NK-92 (cell line): ENCODE measurements around the gene ZBTB7C.

Experiments used
- DNase-seq: peaks from one replicate; lab custom pipeline; 2025; ENCODE audit not compliant: unreplicated experiment; lab: John Stamatoyannopoulos, UW

The ZBTB7C gene

DNA sequence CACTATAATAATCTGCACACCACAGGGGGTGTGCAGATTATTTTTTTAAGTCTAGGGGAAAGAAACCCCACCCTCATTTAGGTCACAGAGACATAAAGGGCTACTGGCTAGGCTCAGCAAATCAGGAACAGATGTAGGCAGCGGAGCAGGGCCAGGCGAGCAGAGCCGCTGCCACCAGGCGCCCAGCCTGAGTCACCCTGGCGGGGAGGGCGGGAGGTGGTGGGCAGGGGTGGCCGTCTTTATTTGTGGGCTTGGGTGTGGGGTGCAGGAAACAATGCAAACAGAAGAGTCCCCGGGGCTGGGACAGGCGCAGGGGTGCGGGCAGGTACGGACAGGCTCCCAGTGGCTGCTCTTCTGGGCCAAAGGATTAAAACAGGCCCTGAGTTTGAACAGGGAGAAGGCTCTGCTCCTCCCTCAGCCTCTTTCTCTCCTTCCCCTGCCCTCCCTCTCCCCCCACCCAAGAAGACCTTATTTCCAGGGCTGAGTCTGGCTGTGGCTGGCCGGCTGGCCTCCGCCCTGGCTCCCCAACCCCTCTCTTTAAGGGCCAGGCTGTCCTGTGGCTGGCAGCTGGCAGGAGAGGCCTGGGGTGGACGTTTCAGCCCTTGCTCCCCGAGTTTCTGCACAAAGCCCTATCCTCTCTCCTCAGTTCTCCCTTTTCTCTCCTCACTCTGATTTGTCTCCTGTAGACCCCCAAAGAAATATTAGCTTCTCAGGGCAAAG lies 335.8 kb downstream of the ZBTB7C start:
- DNase-seq = no peak

DNA sequence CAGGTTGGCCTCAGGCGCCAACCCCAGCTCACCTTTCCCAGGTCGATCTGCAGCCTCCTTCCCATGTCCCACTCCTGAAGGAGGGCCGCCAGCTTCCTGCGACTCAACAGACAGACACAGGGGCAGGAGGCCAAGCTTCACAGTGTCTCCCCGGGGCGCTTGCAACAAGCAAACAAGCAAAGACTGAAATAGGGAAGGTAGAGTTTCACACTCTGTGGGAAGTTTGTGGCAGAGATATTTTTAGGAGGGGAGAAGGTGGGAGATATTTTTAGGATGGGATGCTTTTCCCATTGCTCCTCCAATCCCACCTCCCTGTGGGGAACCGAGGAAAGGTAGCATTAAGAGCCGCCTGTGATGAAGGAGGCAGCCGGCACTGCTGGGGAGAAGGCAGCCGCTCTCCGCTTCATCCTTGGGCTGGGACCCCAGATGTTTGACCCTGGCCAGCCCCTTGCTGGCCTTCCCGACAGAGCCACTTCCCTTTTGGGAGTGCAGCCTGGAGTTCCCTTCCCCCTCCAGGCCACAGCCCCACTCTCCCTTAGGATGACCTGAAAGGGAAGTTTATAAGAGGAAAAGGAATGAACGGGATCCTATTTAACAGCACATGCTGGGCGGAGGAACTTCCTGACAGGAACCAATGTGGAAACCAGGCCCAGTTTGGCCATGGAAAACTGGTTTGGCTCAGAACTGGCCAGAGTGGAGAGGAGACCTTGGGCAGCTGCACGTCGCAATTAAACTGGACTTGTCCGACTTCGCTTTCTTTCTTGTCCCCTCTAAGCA lies 336.6 kb downstream of the ZBTB7C start:
- no peak for DNase-seq

DNA sequence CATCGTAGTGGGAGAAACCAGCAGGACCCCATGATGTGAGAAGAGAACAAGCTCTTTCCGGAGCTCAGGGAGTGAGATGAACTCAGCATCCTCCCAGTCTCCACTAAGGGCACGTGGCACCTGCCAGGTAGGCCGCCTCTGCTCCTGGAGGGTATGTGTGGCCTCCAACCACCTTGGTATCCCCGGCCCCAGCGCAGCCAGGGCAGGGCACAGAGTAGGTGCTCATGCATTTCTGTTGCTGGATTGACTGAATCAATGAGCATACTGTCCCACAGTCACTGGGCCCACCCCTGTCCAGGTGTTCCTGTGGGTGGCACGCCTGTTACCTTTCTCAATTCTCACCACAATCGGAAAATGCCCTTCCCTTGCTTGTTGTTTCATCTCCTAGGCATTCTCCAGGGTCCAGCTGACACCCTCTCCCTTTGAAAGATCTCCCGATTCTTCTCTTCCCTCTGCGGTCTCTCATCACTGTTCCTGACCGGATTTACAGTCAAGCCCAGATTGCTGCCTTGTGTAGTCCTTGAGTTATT lies 340.2 kb downstream of the ZBTB7C start:
- DNase-seq = no peak

DNA sequence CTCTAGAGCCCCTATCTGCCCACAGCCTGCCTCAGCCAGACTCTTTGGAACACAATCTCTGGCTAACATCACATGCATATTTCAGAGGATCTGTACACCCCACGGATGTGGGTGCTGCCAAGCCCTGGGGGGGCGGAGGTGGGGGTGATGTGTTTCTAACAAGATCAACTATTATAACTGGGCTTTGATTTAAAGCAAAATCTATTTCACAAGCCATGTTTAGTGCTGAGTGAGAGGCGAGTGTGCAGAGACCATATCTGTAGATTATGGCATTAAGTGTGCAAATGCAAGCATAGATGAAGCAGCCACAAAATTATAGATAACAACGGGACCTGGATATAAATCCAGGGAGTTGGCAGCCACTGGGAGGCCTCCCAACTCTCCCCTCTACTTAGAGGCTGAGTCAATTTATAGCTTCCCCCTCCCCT lies 342.9 kb downstream of the ZBTB7C start:
- no peak for DNase-seq

DNA sequence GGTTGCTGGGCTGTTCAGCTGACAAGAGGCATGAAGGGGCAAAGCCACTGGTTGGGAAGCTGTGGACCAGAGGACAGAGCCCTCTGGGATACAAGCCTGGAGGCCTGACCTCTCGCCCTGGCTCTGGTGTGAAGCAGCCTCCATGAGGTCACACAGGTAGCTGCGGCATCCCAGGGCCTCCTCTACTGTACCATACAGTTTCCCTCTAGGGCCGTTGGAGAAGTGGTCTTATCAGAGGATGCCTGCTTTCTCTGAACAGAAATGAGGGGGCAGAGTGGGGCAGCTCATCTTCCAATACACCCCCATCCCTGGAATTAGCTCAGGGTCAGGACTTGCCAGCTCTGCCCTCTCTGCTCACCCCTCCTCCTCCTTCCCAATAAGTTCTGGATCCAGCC lies 343.6 kb downstream of the ZBTB7C start:
- no peak for DNase-seq

DNA sequence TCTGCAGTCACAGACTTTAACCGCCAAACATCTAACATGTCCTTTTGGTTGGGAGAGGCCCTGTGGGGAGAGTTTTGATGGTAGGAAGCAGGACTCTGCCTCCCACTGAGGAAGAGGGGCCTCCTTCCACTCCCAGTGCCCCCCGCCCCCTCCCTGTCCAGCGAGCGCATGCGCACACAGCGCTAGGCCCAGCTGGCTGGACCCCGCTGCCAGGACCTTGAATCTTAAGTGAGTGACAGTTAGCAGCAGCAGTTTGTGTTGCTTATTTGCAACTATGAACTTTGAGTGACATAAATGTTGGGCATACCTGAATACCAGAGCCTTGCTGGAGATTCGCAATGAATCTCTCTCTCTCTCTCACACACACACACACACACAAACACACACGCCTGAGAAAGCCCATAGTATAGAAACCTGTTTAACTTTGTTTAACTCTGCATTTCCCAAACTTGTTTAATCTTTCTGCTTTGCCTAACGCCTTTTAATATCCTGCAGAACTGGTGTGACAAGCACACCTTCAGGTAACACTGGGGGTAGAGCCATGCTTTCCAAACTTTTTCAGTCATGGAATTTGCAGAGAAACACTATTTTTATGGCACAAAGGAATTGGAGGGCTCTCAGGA lies 344.1 kb downstream of the ZBTB7C start:
- no peak for DNase-seq

DNA sequence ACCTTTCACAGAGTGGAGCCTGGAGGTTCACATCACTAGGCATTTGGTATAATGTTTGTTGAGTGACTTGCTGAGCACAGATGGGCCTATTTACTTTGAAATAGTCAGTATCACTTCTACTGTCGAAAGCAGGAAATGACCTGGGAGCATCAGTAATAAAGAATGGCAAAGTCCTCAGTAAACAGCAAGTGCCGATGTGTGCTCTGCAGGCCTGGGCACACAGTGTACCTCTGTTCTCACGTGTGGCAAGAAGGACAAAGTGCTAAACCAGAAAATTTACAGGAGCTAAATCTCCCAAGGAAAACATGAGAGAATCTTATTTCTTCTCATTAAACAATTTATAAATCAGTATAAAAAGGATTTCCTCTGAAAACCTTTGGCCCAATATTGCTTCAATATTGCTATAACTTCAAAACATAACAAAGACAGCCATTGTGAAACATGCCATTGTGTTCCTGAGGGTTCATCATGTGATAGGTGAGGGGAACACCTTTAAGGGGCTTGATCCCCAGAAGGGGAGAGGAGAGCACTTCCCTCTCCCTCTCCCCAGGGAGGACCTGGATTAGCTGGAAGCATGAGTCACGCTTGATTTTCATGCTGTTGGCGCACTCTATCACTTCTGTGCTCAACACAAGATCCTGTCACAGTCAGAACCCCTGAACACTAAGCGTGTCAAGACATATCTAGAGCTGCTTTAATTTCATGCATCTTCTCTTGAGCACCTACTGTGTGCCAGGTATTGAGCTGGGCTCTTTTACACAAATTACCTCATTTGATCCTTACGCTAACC lies 347.2 kb downstream of the ZBTB7C start:
- no peak for DNase-seq

DNA sequence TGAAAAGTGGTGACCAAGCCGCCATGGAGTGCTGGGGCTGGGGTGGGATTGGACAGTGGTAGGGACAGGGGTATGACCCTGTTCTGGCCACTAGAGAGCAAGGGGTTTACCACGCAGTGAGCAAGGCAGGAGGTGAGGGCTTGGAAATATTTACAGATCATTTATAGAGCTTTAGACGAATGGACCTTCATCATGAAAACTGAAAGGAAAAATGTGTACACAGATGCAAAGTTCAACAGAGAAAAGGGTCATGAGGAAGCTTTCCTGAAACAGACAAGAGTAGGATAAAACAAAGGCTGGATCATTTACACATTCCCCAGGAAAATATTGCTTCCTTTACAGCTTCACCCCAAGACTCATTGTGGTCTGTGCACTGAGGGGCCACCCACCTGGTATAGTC lies 348.2 kb downstream of the ZBTB7C start:
- DNase-seq = no peak

DNA sequence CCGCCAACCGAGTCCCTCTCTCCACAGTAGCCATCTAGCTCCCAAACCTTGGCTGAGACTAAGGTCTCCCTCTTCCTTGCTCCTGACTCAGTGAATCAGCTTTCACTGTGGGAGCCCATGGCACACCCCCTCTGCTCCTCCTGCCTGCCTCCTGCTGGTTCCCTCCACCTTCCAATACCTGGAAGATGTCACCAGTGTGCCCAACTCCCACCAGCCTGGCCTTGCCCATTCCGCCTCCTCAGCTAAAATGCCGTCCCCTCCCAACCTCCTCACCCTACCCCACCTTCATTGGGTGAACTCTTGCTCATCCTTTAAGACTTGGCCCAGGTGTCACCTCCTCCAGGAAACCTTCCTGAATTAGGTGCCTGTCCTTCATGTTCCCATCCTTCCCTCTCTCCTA lies 348.8 kb downstream of the ZBTB7C start:
- DNase-seq = no peak

DNA sequence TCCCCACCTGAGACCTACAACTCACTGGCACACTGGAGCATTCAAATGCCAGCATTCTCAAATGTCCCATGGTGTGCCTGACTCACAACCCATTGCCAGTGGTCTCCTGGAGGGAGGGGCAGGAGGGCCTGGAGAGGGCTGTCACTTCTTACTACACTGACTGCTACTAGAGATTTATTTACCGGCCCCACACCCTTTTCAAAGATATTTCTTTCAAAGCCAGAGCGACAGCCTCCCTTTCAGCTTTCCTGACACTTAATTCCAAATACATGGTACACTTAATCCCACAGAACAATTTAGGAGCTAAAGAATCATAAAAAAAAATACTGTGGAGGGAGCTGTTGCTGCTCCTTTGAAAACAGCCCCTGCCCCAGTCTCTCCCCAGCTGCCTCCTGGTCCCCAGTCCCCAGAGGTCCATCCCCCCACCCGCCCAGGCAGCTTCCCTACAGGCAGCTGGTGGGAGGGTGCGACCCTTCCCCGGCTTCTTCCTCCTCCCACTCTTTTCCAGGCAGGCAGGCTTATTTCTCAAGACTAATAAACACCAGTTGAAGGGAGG lies 349.6 kb downstream of the ZBTB7C start:
- DNase-seq = no peak

DNA sequence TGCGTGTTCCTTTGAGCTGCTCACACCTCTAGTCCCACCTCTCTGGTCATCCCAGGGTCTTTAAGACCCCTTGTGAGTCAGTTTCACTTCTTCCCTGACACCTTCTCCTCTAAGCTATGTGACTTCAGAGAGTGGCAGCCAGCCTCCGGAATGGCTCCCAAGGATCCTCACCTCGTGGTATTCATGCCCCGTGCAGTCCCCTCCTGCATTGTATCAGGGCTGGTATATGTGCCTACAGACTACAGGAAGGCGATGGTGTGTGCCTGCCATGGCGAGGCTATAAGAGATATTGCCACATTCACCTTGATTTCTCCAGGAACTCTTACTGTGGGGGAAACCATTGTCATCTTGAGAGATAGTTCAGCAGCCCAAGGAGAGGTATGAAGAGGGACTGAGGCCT lies 350.7 kb downstream of the ZBTB7C start:
- DNase-seq = no peak

DNA sequence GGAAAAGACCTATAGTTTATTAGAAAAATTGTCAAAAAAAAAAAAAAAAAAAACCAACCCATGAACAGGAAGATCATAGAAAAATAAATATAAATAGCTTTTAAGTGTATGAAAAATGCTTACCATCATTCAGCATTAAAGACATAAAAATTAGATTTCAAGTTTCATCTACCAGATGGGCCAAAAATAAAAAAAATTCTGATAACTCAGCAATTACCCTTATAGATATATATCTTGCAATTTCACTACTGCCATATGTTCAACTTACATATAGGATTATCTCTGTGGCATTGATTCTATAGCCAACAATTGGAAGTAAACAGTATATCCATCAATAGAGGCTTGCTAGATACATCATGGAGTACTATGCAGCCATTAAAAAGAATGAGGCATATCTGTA lies 352.2 kb downstream of the ZBTB7C start:
- DNase-seq = no peak

DNA sequence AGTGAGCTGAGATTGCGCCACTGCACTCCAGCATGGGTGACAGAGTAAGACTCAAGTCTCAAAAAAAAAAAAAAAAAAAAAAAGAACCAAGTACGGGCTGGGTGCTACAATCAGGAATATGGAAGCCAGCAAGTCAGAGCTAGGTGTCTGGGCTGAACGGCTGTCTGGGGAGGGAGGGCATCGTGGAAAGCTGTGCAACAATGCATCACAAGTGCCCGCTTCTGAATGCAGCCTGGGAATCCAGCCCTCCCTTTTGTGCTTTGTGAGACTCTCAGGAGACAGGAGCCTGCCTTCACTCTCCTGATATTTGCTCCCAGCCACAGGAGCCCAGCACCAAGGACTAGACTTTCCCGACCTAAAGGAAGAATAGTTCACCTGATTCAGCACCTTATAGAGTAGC lies 353.8 kb downstream of the ZBTB7C start:
- DNase-seq = no peak

DNA sequence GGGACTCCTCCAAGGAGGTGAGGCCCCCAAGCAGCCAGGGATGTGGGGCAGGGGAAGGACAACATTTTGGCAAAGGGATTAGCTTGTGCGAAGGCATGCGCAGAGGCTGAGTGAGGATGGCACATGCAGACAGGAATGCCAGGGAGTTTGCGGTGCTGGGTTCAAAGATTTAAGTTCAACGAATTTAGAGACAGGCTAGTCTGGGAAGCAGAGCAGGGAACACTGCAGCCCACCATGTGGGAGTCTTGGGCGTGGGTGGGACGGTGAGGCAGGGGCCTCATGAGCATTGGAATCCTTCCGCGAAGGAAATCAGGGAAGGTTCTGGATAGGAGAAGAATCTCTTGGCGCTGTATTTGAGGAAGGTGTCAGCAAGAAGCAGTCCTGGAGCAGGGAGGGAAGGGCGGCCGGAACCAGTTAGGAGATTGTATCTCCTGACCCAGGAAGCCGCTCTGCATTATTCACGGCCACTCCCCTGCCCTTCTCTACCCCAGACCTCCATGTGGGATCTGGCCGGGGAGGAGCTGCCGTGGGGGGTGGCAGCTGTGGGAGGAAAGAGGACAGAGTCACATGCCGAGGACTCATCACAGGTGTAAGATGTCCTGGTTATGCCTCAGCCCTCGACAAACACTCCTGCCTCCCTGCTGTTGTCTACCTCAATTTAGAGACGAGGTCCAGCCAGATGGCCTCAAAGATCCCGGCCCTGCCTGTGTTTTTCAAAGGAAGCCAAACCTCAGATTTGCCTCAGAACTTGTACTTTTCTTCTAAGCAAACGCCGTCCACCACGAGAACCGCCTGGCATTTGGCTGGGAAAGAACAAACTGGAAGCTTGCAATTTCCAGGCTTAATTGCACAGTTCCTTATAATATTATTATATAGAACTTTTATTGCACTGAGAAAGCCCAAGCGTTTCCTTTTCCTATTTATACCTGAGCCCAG lies 355.0 kb downstream of the ZBTB7C start:
- no peak for DNase-seq

DNA sequence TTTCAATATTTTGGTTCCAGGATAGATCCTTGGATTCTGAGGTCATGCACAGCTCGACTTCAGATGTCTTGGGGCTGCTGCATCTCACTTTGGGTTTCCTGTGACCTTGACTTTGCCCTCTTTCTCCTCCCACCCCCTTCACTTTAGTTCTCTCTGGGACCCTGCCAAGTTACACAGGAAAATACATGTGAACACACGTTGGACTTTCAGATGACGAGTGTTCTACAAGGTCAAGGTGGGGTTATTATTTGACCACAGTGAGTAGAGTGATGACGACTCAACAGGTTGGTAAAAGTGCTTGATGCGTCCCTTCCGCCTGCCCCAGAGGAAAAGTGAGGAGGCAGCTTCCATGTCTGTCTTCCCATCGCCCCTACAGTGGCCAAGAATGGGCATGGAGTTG lies 356.3 kb downstream of the ZBTB7C start:
- DNase-seq = no peak

DNA sequence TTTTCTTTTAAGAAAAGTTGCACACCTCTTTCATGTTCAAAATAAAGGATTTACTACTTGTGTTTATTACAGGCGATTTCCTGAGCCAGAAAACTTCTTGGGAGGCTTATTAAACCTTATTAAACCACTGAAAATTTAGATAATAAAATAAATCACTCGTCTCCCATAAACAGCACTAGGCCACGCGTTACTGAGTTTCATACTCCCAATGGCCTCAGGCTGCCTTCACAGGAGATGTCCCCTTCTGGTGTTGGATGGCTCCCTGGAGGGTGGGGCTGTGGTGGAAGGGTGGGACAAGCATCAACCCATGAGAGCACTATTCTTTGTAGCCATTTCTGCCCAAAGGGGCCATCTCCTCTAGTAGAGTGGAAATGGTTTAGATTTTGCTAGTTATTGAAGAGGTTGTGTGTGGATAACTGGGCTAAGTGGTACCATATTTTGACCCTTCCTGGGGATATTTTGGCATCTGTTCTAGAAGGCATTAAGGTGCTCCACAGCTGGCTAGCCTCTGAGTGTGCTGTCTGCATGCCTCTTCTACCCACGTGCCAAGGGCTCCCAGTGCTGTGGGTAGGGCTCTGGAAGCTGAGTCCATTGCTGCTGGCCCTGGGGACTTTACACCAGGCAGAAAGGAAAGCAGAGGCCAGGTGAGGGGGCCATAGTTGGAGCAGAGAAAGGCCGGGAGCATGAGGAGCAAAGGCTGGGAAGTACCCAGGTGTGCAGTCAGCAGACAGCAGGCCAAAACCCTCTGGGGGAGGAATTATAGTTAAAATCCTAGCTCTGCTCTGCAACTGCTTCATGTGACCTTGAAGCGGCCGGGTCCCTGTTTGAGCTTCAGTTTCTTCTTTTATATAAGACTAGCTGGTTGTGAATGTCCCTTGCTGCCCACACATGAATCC lies 357.0 kb downstream of the ZBTB7C start:
- no peak for DNase-seq

DNA sequence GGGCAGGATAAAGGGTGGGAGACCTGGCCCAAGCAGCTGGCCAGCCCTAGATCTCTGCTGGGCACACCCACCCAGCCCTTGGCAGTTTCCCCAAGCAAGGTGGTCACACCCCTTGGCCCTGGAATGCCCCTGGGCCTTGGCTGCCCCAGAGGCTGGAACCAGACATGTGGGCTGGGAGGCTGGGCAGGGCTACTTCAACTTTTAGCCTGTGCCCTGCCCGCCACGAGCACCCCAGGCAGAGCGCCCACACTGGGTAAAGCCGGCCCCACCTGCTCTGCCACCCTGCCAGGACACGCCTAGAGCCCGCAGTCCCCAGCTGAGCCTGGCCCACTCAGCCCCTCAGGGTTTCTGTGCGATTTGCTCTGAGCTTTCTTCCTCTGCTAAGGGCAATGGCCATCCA lies 359.0 kb downstream of the ZBTB7C start:
- DNase-seq = no peak

DNA sequence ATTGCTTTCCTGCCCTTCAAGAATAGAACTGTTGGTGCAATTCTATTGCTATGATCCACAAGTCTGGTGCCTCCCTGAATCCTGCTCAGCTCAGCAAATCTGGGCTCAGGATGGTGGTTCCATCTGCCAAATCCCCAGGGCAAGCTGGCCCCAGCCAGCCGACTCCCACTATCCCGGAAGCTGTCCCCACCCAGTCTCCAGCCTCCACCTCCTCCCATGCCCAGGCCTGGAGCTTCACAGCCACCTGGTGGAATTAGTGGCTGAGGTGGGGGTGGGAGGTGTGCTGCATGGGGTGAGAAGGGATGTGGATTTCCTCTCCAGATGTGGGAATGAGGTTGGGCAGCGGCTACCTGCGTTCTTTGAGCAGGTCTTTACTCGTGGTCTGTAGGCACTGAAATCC lies 359.4 kb downstream of the ZBTB7C start:
- no peak for DNase-seq

DNA sequence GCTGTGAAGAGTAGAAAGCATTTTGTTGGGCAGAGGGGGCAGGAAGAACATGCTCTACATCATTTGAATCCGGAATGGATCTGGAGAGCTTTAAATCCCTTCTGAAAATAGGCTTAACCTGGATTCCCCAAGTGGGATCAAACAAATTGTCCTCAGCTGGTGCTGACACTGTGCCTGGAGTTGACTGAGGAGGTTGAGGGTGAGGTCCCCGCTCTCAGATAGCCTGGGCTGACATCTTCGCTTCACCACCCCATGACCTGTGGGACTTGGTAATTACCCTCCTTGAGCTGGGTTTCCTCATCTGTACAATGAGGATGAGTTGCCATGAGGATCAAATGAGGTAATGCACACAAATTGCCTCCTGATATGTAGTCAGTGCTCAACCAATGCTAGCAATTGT lies 360.9 kb downstream of the ZBTB7C start:
- no peak for DNase-seq
